GM23248 (cell line): ENCODE results near the gene PDGFRA. TPM values are rescaled to one million over a fixed set of nuclear protein-coding genes. Genes with fewer than 3 reads are reported as not detected.

Source experiments
- DNase-seq: peaks from one replicate; pipeline ENCODE4 v3.0.0-alpha.2; 2015
- H2AFZ ChIP-seq: fragments of 200-600 bp; sonication (generic); 2 replicates; pipeline ENCODE4 v1.6.1; 2016; ENCODE audit warnings: antibody characterized with exemption
- H3F3A ChIP-seq: fragments of 200-600 bp; sonication (generic); 2 replicates; pipeline ENCODE4 v1.6.1; 2016; ENCODE audit warnings: mild to moderate bottlenecking, antibody characterized with exemption, mixed run types; ENCODE audit not compliant: insufficient read depth
- H3K27ac ChIP-seq: fragments of 200-600 bp; sonication (generic); 2 replicates; pipeline ENCODE4 v1.5.1; 2016; ENCODE audit warnings: mild to moderate bottlenecking
- H3K27me3 ChIP-seq: fragments of 200-600 bp; sonication (generic); replicated peaks from 2 replicates; pipeline ENCODE4 v1.6.1; 2016; ENCODE audit warnings: mild to moderate bottlenecking; ENCODE audit not compliant: insufficient read depth
- H3K36me3 ChIP-seq: fragments of 200-600 bp; sonication (generic); 2 replicates; pipeline ENCODE4 v1.6.1; 2016; ENCODE audit warnings: low read depth, mild to moderate bottlenecking
- H3K4me1 ChIP-seq: fragments of 200-600 bp; sonication (generic); 2 replicates; pipeline ENCODE4 v1.6.1; 2016; ENCODE audit warnings: mild to moderate bottlenecking; ENCODE audit not compliant: insufficient read depth
- H3K4me2 ChIP-seq: fragments of 200-600 bp; sonication (generic); one replicate; pipeline ENCODE4 v1.6.1; 2016; ENCODE audit warnings: mild to moderate bottlenecking; ENCODE audit not compliant: unreplicated experiment
- H3K4me3 ChIP-seq: fragments of 200-600 bp; sonication (generic); 2 replicates; pipeline ENCODE4 v1.5.1; 2016; ENCODE audit warnings: mild to moderate bottlenecking
- H3K79me2 ChIP-seq: fragments of 200-600 bp; sonication (generic); 2 replicates; pipeline ENCODE4 v1.6.1; 2016; ENCODE audit warnings: mild to moderate bottlenecking; ENCODE audit not compliant: insufficient read depth
- H3K9ac ChIP-seq: fragments of 200-600 bp; sonication (generic); 2 replicates; pipeline ENCODE4 v1.6.1; 2016; ENCODE audit warnings: mild to moderate bottlenecking
- H3K9me2 ChIP-seq: fragments of 200-600 bp; sonication (generic); 2 replicates; pipeline ENCODE4 v1.6.1; 2016; ENCODE audit warnings: mixed run types, mild to moderate bottlenecking, moderate library complexity; ENCODE audit not compliant: insufficient read depth
- H3K9me3 ChIP-seq: fragments of 200-600 bp; sonication (generic); one replicate; pipeline ENCODE4 v1.6.1; 2017; ENCODE audit warnings: low read depth
- H4K20me1 ChIP-seq: fragments of 200-600 bp; sonication (generic); 2 replicates; pipeline ENCODE4 v1.6.0; 2016; ENCODE audit not compliant: insufficient read depth
- EZH2 ChIP-seq: fragments of 200-600 bp; sonication (generic); IDR thresholded peaks from 2 replicates; pipeline ENCODE4 v1.6.1; 2018; ENCODE audit warnings: antibody characterized with exemption, mild to moderate bottlenecking; ENCODE audit not compliant: insufficient read depth, poor library complexity, severe bottlenecking
- EZH2phosphoT487 ChIP-seq: fragments of 200-600 bp; sonication (generic); IDR thresholded peaks from 2 replicates; pipeline ENCODE4 v1.6.1; 2018; ENCODE audit warnings: antibody characterized with exemption, moderate library complexity, mild to moderate bottlenecking, low read depth; ENCODE audit not compliant: insufficient read depth
- WGBS, 2 experiments: methylation state at CpG; one replicate each; pipeline ENCODE4 v1.1.6; 2015 to 2017; ENCODE audit warnings: low lambda C conversion rate in 2 of 2, low coverage in 1 of 2; ENCODE audit errors: missing lambda C conversion rate in 2 of 2; 5-methylcytosine and 5-hydroxymethylcytosine counted together
- in situ Hi-C: fragments of 300-500 bp; cut with MboI; formaldehyde crosslinking; loops from 2 replicates; pipeline ENCODE4 v1.15.0; 2020
- polyA plus RNA-seq: library from polyadenylated mRNA; unstranded; fragments of >200 nt; fragmentation: Nextera tagmentation; extraction: Ambion mirVana; gene quantifications from 2 replicates; pipeline ENCODE4 v1.2.1, GENCODE V29; 2016
- total RNA-seq: library from RNA; depleted of rRNA; stranded (reverse); fragments of >200 nt; shearing (Covaris generic); gene quantifications from 2 replicates; pipeline ENCODE4 v1.2.3, GENCODE V29; 2014

Gene PDGFRA
- total and polyA plus RNA-seq, 2 experiments from 2014 or later, result 109 to 225 TPM

- peaks cover 72% of the 10 kb centered on the region for H3K79me2 ChIP-seq
- H3K9me3 ChIP-seq, result no peaks in the 10 kb centered on the region
- TF ChIP-seq EZH2phosphoT487 (no peak), EZH2 (no peak)
- H4K20me1 ChIP-seq, result no peaks in the 10 kb centered on the region
- no peak overlapping the region for H3K4me2 ChIP-seq
- H3F3A ChIP-seq, result peaks cover 87% of the 10 kb centered on the region
- no peak overlapping the region for H3K9ac ChIP-seq
- H3K4me1 ChIP-seq, result peaks cover 43% of the 10 kb centered on the region
- no peak overlapping the region for H3K4me3 ChIP-seq
- no peak overlapping the region for H2AFZ ChIP-seq
- in situ Hi-C loops, result no loop called here
- no peaks in the 10 kb centered on the region for H3K27me3 ChIP-seq
- WGBS, 2 experiments, result 87 to 88% methylated on average over 3 of the region's 3 CpGs
- 0 out of 2 replicates have a peak overlapping the region, but pooled peaks have one; percentile 73 for H3K27ac ChIP-seq
- DNase-seq, result no peak
- H3K36me3 ChIP-seq, result peaks cover 89% of the 10 kb centered on the region
- no peaks in the 10 kb centered on the region for H3K9me2 ChIP-seq
Observed at GRCh38 chr4:54274264-54274663, 45.2 kb downstream of the PDGFRA start.

- H3K79me2 ChIP-seq, result peaks cover 74% of the 10 kb centered on the region
- in situ Hi-C loops, result no loop called here
- H4K20me1 ChIP-seq, result no peaks in the 10 kb centered on the region
- H3K4me3 ChIP-seq, result no peak overlapping the region
- H3K27ac ChIP-seq, result peak overlapping the region; percentile 73; the same call in 1 of the 2 replicates
- H3K27me3 ChIP-seq, result no peaks in the 10 kb centered on the region
- 60 to 62% methylated on average over 3 of the region's 3 CpGs for WGBS, 2 experiments
- peak; percentile 48 for DNase-seq
- TF ChIP-seq EZH2phosphoT487 (no peak), EZH2 (no peak)
- H3K9me2 ChIP-seq, result no peaks in the 10 kb centered on the region
- no peak overlapping the region for H2AFZ ChIP-seq
- H3K9ac ChIP-seq, result no peak overlapping the region
- peaks cover 92% of the 10 kb centered on the region for H3F3A ChIP-seq
- H3K4me2 ChIP-seq, result peak overlapping the region; percentile 2
- H3K9me3 ChIP-seq, result no peaks in the 10 kb centered on the region
- peaks cover 44% of the 10 kb centered on the region for H3K4me1 ChIP-seq
- H3K36me3 ChIP-seq, result peaks cover 88% of the 10 kb centered on the region
Observed at GRCh38 chr4:54274795-54275665, 45.9 kb downstream of the PDGFRA start.

- Histone ChIP-seq H3K36me3 (peaks cover 84% of the 10 kb centered on the region), H3K9me2 (no peaks in the 10 kb centered on the region), H3K4me1 (peaks cover 60% of the 10 kb centered on the region), H3K9me3 (no peaks in the 10 kb centered on the region), H3K4me3 (peak overlapping the region; percentile 20; the same call in 1 of the 2 replicates), H3F3A (peaks cover 97% of the 10 kb centered on the region), H3K9ac (peak overlapping the region; percentile 34; the same call in 1 of the 2 replicates), H2AFZ (no peak overlapping the region), H3K4me2 (peak overlapping the region; percentile 43), H3K79me2 (peaks cover 58% of the 10 kb centered on the region), H3K27ac (peak overlapping the region; percentile 73), H4K20me1 (no peaks in the 10 kb centered on the region), H3K27me3 (no peaks in the 10 kb centered on the region)
- DNase-seq, result peak; percentile 54
- WGBS, 2 experiments, result 36 to 44% methylated on average over 20 of the region's 20 CpGs
- TF ChIP-seq EZH2phosphoT487, result no peak
- no peak for TF ChIP-seq EZH2
- in situ Hi-C loops, result no loop called here
Observed at GRCh38 chr4:54276641-54277430, 47.7 kb downstream of the PDGFRA start.

- 0% methylated on average over 1 of the region's 1 CpG for WGBS, 2 experiments
- Histone ChIP-seq H2AFZ (no peak overlapping the region), H3K79me2 (peaks cover 58% of the 10 kb centered on the region), H3K4me3 (peak overlapping the region; percentile 20; the same call in 1 of the 2 replicates), H3K36me3 (peaks cover 84% of the 10 kb centered on the region), H3K27me3 (no peaks in the 10 kb centered on the region), H3K9me2 (no peaks in the 10 kb centered on the region), H3K27ac (peak overlapping the region; percentile 73), H3K4me2 (peak overlapping the region; percentile 43), H3F3A (peaks cover 98% of the 10 kb centered on the region), H4K20me1 (no peaks in the 10 kb centered on the region), H3K4me1 (peaks cover 69% of the 10 kb centered on the region), H3K9ac (peak overlapping the region; percentile 34; the same call in 1 of the 2 replicates), H3K9me3 (no peaks in the 10 kb centered on the region)
- no peak for TF ChIP-seq EZH2phosphoT487
- no peak for TF ChIP-seq EZH2
- in situ Hi-C loops, result no loop called here
- peak; percentile 82 for DNase-seq
Observed at GRCh38 chr4:54277691-54278090, 48.6 kb downstream of the PDGFRA start.
